HG03039 (cell line): ENCODE results near the gene BLTP1.
"Not testable (repeated sequence)": the region's sequence is repeated elsewhere in the genome, so short reads cannot be mapped to it uniquely, and the experiment has no call there.

Experiments
- ATAC-seq: cut with Tn5 transposase; IDR thresholded peaks from one replicate; pipeline ENCODE4 v1.9.1; 2021; ENCODE audit warnings: mild to moderate bottlenecking, moderate library complexity; ENCODE audit not compliant: unreplicated experiment

The BLTP1 gene, protein sequence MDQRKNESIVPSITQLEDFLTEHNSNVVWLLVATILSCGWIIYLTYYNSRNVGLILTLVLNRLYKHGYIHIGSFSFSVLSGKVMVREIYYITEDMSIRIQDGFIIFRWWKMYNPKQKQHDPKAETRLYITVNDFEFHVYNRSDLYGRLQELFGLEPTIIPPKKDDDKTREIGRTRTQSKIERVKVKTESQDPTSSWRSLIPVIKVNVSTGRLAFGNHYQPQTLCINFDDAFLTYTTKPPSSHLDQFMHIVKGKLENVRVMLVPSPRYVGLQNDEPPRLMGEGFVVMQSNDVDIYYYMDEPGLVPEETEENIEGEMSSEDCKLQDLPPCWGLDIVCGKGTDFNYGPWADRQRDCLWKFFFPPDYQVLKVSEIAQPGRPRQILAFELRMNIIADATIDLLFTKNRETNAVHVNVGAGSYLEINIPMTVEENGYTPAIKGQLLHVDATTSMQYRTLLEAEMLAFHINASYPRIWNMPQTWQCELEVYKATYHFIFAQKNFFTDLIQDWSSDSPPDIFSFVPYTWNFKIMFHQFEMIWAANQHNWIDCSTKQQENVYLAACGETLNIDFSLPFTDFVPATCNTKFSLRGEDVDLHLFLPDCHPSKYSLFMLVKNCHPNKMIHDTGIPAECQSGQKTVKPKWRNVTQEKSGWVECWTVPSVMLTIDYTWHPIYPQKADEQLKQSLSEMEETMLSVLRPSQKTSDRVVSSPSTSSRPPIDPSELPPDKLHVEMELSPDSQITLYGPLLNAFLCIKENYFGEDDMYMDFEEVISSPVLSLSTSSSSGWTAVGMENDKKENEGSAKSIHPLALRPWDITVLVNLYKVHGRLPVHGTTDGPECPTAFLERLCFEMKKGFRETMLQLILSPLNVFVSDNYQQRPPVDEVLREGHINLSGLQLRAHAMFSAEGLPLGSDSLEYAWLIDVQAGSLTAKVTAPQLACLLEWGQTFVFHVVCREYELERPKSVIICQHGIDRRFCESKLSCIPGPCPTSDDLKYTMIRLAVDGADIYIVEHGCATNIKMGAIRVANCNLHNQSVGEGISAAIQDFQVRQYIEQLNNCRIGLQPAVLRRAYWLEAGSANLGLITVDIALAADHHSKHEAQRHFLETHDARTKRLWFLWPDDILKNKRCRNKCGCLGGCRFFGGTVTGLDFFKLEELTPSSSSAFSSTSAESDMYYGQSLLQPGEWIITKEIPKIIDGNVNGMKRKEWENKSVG (N-terminal part only)

DNA sequence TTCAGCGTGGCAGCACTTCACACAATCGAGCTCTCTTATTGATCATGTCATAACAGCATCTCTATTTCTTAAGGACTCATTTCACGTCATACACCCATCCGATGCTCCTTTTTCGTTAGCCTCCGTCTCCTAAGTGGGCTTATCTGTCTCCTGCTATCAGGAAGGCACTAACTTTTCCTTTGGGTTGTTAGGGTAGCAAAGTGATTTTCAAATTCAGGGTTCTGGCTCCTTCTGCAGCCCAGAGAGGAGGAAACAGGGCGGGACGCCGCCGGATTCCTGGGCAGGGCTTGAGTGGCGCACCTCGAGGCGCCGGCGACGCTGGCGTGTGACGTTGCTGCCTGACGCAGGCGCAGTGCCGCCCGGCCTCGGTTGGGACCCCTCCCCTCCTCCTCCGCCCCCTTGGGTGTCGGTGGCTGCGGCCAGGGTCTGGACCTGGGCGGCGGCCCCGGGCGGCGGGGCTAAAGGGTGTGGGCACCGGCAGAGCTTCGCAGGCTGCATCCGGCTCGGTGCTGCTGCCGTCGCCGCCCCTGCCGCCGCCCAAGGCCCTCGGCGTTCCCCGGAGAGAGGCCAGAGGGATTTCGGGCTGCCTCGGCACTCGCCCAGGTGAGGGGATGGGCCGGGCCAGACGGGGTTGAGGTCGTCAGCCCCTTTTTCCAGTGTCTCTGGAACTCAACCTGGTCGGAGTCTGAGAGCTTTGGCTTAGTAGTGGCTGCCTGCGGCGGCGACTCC lies at the start of gene BLTP1:
BLTP1 (plus strand) TSS at position 350 of the 729 bp plus-strand sequence. CDS start 18,317 bp downstream, outside the sequence.
- ATAC-seq = peak; percentile 97

DNA sequence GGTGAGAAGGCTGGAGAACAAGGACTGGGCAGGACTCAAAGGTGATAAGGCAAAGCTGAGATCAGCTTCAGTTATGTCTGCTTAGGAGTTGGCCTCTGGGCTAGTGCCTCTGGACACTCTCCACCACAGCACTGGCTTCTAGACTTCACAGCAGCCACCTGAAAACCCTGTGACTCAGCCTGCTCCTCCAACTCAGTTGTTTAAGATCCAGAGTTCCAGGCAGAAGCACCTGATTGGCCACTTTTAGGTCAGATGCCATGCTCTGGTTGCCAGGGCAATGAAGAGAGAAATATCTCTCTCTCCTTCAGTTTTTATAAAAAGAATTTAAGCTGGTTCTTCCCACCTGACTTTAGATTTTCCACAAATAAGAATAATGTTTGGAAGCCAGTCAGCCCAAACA lies 47.9 kb upstream of the BLTP1 start:
- no peak for ATAC-seq

DNA sequence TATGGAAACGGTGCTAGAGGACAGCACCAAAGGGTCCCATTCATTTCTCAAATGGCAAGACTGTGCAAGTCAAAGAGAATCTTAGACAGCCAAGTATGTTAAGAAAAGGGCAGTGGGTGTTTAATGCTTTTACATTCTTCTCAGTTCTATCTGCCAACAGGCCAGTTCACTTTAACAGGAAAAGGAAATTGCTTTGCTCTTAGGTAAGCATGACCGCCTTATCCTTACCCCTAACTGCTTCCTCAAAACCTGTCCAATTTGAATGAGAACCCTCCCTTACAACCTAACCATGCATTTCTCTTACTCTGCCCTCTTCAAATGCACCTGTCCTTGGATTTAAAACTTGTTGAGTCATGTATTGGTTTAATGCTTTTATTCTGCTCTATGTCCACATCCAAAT lies 44.5 kb upstream of the BLTP1 start:
- ATAC-seq = no peak

GRCh38 chr4:122110304-122110703 lies 41.8 kb upstream of the BLTP1 start:
- not testable (repeated sequence) for ATAC-seq

DNA sequence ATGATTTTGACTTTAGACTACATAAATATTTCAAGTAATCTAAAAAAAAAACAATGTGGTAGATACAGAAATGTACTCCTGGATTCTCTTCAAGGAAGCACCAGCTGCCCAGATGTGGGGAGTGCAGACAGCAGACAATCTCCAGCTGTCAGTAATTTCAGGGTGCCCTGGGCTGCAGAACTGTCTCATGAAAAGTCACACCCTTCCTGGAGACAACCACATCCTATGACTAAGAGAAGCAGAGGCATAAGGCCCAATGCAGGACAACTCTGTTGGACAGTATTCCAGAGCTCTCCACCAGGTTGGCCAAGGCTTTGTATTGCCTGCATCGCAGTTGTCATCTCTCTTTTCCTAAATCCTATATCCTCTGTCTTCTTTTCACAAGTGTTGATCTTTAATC lies 34.4 kb upstream of the BLTP1 start:
- ATAC-seq = no peak

GRCh38 chr4:122118243-122118642 lies 33.9 kb upstream of the BLTP1 start:
- no peak for ATAC-seq

DNA sequence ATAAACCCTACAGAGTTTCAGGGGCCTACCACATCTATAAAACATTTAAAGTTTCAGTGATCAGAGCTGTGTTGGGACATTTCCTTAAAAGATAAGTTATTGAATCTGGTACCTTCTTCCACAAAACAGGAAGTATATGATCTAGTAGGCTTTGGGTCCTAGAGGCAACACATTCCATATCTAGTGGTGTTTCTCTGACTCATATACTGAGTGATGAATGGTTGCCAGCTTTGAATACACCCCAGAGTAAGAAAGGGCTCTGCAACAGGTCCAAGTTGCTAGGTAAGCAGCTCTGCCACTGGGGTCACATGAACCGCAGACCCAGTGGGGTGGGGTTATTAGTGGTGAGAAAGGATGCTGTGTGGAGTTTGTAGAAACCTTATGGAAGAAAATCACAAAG lies 32.4 kb upstream of the BLTP1 start:
- no peak for ATAC-seq

DNA sequence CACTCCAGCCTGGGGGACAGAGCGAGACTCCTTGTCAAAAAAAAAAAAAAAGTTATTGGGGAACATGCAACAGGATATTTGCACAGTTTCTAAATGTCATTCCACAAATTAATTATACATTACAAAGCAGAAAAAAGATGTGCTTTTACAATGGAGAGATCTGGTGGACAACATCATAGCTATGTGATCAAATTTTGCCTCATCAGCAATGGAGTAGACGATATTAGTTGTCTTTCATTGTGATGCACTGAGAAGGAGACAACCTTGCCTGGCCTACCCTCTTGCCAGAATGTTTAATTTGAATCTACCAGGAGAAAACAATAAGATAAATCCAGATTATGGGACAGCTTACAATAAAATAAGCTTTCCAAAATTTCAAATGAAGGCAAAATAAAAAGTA lies 30.5 kb upstream of the BLTP1 start:
- no peak for ATAC-seq

- no peak for ATAC-seq
These were observed 30.0 kb upstream of the BLTP1 start for GRCh38 chr4:122122083-122122482.

DNA sequence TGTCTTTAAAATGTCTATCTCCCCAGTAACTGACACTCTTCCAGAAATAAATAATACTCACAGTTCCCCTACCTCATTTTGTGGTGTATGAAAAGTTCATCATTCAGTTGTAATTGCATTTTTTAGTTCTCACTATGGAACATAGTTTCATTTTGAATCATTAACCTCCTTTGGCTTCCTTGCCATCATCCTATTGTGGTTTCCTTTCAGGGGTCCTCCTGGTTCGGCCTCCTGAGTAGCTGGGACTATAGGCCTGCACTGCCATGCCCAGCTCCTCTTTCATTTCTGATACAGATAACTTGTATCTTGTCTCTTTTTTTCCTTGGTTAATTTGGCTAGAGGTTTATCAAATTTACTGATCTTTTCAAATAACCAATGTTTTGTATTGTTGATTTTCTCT lies 23.1 kb upstream of the BLTP1 start:
- ATAC-seq = no peak

DNA sequence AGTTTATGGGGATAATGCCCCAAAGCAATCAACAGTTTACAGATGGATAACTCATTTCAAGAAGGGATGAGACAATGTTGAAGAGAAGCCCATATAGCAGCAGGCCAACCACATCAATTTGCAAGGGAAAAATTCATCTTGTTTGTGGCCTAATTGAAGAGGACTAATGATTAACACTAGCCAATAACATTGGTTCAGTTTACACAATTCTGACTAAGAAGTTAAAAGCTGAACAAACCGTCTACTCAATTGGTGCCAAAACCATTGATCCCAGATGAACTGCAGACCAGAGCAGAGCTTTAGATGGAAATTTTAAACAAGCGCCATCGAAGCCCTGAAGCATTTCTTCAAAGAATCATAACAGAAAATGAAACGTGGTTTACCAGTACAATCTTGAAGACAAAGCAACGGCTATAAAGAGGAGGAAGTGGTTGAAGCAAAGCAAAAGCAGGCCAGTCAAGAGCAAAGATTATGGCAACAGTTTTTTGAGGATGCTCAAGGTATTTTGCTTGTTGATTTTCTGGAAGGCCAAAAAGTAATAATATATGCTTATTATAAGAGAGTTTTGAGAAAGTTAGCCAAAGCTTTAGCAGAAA lies 20.5 kb upstream of the BLTP1 start:
- ATAC-seq = no peak

GRCh38 chr4:122132891-122133290 lies 19.2 kb upstream of the BLTP1 start:
- no peak for ATAC-seq

DNA sequence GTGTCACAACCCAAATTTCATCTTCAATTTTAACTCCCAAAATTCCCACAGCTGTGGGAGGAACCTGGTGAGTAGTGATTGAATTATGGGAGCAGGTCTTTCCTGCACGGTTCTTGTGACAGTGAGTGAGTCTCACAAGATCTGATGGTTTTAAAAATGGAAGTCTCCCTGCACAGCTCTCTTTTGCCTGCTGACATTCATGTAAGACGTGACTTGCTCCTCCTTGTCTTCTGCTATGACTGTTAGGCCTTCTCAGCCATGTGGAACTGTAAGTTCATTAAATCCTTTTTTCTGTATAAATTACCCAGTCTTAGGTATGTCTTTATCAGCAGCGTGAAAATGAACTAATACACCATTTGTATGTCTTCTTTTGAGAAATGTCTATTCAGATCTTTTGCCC lies 13.0 kb upstream of the BLTP1 start:
- no peak for ATAC-seq

DNA sequence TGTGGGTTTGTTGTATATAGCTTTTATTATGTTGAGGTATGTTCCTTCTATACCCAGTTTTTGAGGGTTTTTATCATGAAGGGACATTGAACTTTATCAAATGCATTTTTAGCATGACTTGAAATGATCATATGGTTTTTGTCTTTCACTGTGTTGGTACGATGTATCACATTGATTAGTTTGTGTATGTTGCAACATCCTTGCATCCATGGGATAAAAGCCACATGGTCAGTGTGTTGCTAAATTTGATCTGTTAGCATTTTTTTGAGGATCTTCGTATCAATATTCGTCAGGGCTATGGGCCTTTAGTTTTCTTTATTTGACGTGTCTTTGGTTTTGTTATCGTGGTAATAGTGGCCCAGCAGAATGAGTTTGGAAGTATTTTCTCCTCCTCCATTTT lies 11.3 kb upstream of the BLTP1 start:
- ATAC-seq = no peak

DNA sequence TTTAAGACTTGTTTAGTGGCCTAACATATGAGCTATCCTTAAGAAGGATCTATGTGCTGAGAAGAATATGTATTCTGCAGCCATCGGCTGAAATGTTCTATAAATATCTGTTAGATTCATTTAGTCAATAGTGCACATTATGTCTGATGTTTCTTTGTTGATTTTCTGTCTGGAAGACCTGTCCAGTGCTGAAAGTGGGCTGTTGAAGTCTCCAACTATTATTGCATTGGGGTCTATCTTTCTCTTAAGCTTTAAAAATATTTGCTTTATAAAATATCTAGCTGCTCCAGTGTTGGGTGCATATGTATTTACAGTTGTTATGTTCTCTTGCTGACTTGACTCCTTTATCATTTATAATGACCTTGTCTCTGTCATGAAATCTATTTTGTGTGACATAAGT lies 9.4 kb upstream of the BLTP1 start:
- ATAC-seq = no peak

- no peak for ATAC-seq
These were observed 5.5 kb upstream of the BLTP1 start for GRCh38 chr4:122146652-122147051.

GRCh38 chr4:122150931-122151330 lies 1.2 kb upstream of the BLTP1 start:
- no peak for ATAC-seq

GRCh38 chr4:122152711-122153226 lies 638 bp downstream of the BLTP1 start:
- peak; percentile 21 for ATAC-seq

DNA sequence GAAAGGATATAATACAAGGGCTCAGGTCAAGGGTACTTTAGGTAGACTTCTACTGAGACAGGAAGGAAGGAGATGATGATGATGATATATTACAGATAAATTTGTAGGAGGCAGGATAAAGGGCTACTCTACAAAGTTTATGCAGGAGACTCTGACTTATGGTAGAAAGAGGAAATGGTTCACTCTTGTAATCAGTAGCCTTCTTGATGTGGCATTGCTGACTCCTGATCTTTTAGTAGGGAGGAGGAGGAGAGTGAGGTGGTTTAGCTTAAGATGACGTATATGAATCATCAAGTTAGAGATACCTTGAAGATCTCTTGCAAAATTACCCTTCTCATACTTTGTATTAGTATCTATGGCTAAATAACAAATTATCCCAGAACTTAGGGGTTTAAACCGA lies 4.7 kb downstream of the BLTP1 start:
- no peak for ATAC-seq

DNA sequence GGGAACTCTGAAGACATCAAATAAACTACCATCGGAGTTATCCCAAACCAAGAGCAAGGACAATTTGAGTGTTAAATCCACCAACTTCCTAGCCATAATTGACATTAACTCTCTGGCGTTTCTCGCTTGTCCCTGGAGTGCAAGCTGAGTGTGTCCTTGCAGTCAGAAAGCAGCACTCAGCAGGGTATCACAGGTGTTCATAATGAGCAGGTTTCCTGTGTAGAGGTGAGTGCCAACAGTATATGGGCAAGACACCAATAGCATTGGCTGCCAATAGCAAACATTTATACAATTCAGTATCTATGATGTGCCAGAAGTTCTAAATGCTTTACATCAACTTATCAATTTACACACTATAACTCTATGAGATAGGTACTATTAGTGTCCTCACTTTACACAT lies 11.2 kb downstream of the BLTP1 start:
- no peak for ATAC-seq
